HCT116 (cell line): ENCODE data around the gene SNX20. TPM values are rescaled to one million over a fixed set of nuclear protein-coding genes. Genes with fewer than 3 reads are reported as not detected.

ENCODE experiments used
- ATAC-seq: fragments of 200-7000 bp; cut with Tn5 transposase; 2 replicates; pipeline ENCODE4 v1.9.1; 2020; ENCODE audit warnings: mild to moderate bottlenecking, moderate library complexity
- BruUV-seq: library from RNA; stranded (reverse); fragments of 400-500 nt; replicated peaks from 2 replicates; lab custom pipeline; 2021; lab: Mats Ljungman, UMichigan
- CTCF ChIA-PET: fragments of 300-600 bp; sonication (Branson Sonifier 250); formaldehyde crosslinking; loops from one replicate; lab custom pipeline; 2021; ENCODE audit warnings: antibody characterized with exemption; lab: Charles Lee
- POLR2A ChIA-PET: fragments of 300-600, 350-600 bp; sonication (Branson Sonifier 250); formaldehyde crosslinking; loops from one replicate; lab custom pipeline; 2021; ENCODE audit warnings: antibody characterized with exemption; lab: Charles Lee
- RAD21 ChIA-PET, 2 experiments: fragments of 300-600 bp; sonication (Branson Sonifier 250); formaldehyde crosslinking; loops; one replicate each; lab custom pipeline; 2023; ENCODE audit warnings: low total read pairs in 2 of 2; ENCODE audit not compliant: uncharacterized antibody in 2 of 2, unreplicated experiment in 2 of 2, low non-redundant PET in 1 of 2; lab: Charles Lee
- DNase-seq: peaks from one replicate; pipeline ENCODE4 v3.0.0-alpha.2; 2010; ENCODE audit warnings: low read depth, low spot score
- H2AFZ ChIP-seq: fragments of 200-600 bp; shearing (Covaris generic), sonication (generic); 2 replicates; pipeline ENCODE4 v1.6.1; 2017; ENCODE audit warnings: low read depth, mixed run types, mixed read lengths, antibody characterized with exemption, low read length; ENCODE audit not compliant: poor library complexity, severe bottlenecking
- H3K27ac ChIP-seq: 2 replicates; pipeline ENCODE4 v1.5.1; 2012; ENCODE audit warnings: low read depth, low read length
- H3K27me3 ChIP-seq: fragments of 200-600 bp; sonication (generic); 2 replicates; pipeline ENCODE4 v1.6.1; 2016; ENCODE audit warnings: mixed run types, low read length, mixed read lengths; ENCODE audit not compliant: insufficient read depth
- H3K36me3 ChIP-seq, 2 experiments: fragments of 200-500 bp in 1 of 2; fragments of 200-600 bp in 1 of 2; sonication (Bioruptor generic) in 1 of 2; sonication (generic) in 1 of 2; 2 replicates each; pipeline versions ENCODE4 v1.5.1 to v1.6.1; 2014 to 2016; ENCODE audit warnings: low read length in 2 of 2, inconsistent platforms in 1 of 2, mixed read lengths in 1 of 2, mixed run types in 1 of 2; ENCODE audit not compliant: insufficient read depth in 2 of 2, control insufficient read depth in 1 of 2
- H3K4me1 ChIP-seq, 2 experiments: fragments of 200-600 bp in 1 of 2; sonication (generic) in 1 of 2; 2 replicates each; pipeline versions ENCODE4 v1.5.1 to v1.6.1; 2012 to 2017; ENCODE audit warnings: low read length in 2 of 2, inconsistent platforms in 1 of 2, mild to moderate bottlenecking in 1 of 2, mixed read lengths in 1 of 2, mixed run types in 1 of 2, moderate library complexity in 1 of 2; ENCODE audit not compliant: insufficient read depth in 2 of 2, control insufficient read depth in 1 of 2
- H3K4me2 ChIP-seq: fragments of 200-600 bp; sonication (generic); 2 replicates; pipeline ENCODE4 v1.6.1; 2017; ENCODE audit warnings: mixed run types, low read length, mixed read lengths
- H3K4me3 ChIP-seq, 2 experiments: fragments of 200-600 bp in 1 of 2; sonication (generic) in 1 of 2; replicated peaks in 1 of 2; 2 replicates each; pipeline ENCODE4 v1.5.1; 2011 to 2016; ENCODE audit warnings: low read length in 2 of 2, control low read depth in 1 of 2, low read depth in 1 of 2, mild to moderate bottlenecking in 1 of 2, mixed read lengths in 1 of 2, mixed run types in 1 of 2
- H3K79me2 ChIP-seq: fragments of 200-600 bp; sonication (generic); 2 replicates; pipeline ENCODE4 v1.6.1; 2017; ENCODE audit warnings: mild to moderate bottlenecking, mixed run types, low read length, moderate library complexity, mixed read lengths; ENCODE audit not compliant: insufficient read depth
- H3K9ac ChIP-seq: fragments of 200-600 bp; sonication (generic); 2 replicates; pipeline ENCODE4 v1.6.1; 2016; ENCODE audit warnings: low read length, mixed read lengths
- H3K9me2 ChIP-seq: fragments of 200-600 bp; sonication (generic), shearing (Covaris generic); 2 replicates; pipeline ENCODE4 v1.6.1; 2017; ENCODE audit warnings: mixed run types, mild to moderate bottlenecking, moderate library complexity; ENCODE audit not compliant: insufficient read depth
- H3K9me3 ChIP-seq, 2 experiments: fragments of 200-500 bp in 1 of 2; fragments of 200-600 bp in 1 of 2; sonication (Bioruptor generic) in 1 of 2; sonication (generic) in 1 of 2; 2 replicates each; pipeline ENCODE4 v1.6.1; 2014 to 2017; ENCODE audit warnings: low read length in 2 of 2, mixed read lengths in 2 of 2, inconsistent platforms in 1 of 2, low read depth in 1 of 2, mild to moderate bottlenecking in 1 of 2, mixed run types in 1 of 2, moderate library complexity in 1 of 2; ENCODE audit not compliant: control insufficient read depth in 1 of 2, insufficient read depth in 1 of 2
- H4K20me1 ChIP-seq: fragments of 200-600 bp; sonication (generic), shearing (Covaris generic); 2 replicates; pipeline ENCODE4 v1.6.1; 2017; ENCODE audit warnings: mixed run types, mild to moderate bottlenecking, moderate library complexity; ENCODE audit not compliant: insufficient read depth
- ATF3 ChIP-seq: IDR thresholded peaks from 2 replicates; pipeline ENCODE4 v1.6.1; 2012
- CBX3 ChIP-seq: IDR thresholded peaks from 2 replicates; pipeline ENCODE4 v1.6.1; 2012; ENCODE audit warnings: low read depth
- CTCF ChIP-seq, 3 experiments: fragments of 200-600 bp in 1 of 3; sonication (generic) in 1 of 3; IDR thresholded peaks in 2 of 3; conservative IDR thresholded peaks in 1 of 3; 2 replicates each; pipeline ENCODE4 v1.5.1; 2012 to 2017; ENCODE audit warnings: low read depth in 2 of 3, low read length in 2 of 3, antibody characterized with exemption in 1 of 3, borderline replicate concordance in 1 of 3, control low read depth in 1 of 3, mild to moderate bottlenecking in 1 of 3, mixed read lengths in 1 of 3, mixed run types in 1 of 3, moderate library complexity in 1 of 3; ENCODE audit not compliant: insufficient read depth in 1 of 3
- EGR1 ChIP-seq: IDR thresholded peaks from 2 replicates; pipeline ENCODE4 v1.6.1; 2012; ENCODE audit warnings: low read depth
- ELF1 ChIP-seq: IDR thresholded peaks from 2 replicates; pipeline ENCODE4 v1.6.1; 2012; ENCODE audit warnings: low read depth, borderline replicate concordance
- EZH2 ChIP-seq: fragments of 200-600 bp; sonication (generic); IDR thresholded peaks from 2 replicates; pipeline ENCODE4 v1.6.1; 2017; ENCODE audit warnings: antibody characterized with exemption, mixed run types
- EZH2phosphoT487 ChIP-seq: fragments of 200-600 bp; IDR thresholded peaks from 2 replicates; pipeline ENCODE4 v1.6.1; 2018; ENCODE audit warnings: antibody characterized with exemption, borderline replicate concordance
- FOSL1 ChIP-seq: IDR thresholded peaks from 2 replicates; pipeline ENCODE4 v1.6.1; 2012; ENCODE audit warnings: low read depth
- JUND ChIP-seq: IDR thresholded peaks from 2 replicates; pipeline ENCODE4 v1.6.1; 2012
- POLR2A ChIP-seq: IDR thresholded peaks from 2 replicates; pipeline ENCODE4 v1.7.0; 2011; ENCODE audit warnings: borderline replicate concordance; ENCODE audit not compliant: insufficient read depth, insufficient read length; ENCODE audit errors: extremely low read depth
- RAD21 ChIP-seq: IDR thresholded peaks from 2 replicates; pipeline ENCODE4 v1.6.1; 2012; ENCODE audit warnings: low read depth, mild to moderate bottlenecking
- REST ChIP-seq: IDR thresholded peaks from 2 replicates; pipeline ENCODE4 v1.6.1; 2012; ENCODE audit warnings: low read depth
- SIN3A ChIP-seq: IDR thresholded peaks from 2 replicates; pipeline ENCODE4 v1.6.1; 2012; ENCODE audit warnings: low read depth
- SP1 ChIP-seq: IDR thresholded peaks from 2 replicates; pipeline ENCODE4 v1.6.1; 2012; ENCODE audit warnings: low read depth
- TCF7L2 ChIP-seq: IDR thresholded peaks from 2 replicates; pipeline ENCODE4 v1.7.0; 2011; ENCODE audit warnings: borderline replicate concordance, inconsistent platforms; ENCODE audit not compliant: insufficient read depth, insufficient read length; ENCODE audit errors: extremely low read depth
- YY1 ChIP-seq: IDR thresholded peaks from 2 replicates; pipeline ENCODE4 v1.6.1; 2011; ENCODE audit warnings: low read length, low read depth, moderate library complexity, mild to moderate bottlenecking; ENCODE audit not compliant: insufficient replicate concordance; ENCODE audit errors: extremely low read depth
- ZBTB33 ChIP-seq: IDR thresholded peaks from 2 replicates; pipeline ENCODE4 v1.6.1; 2011; ENCODE audit warnings: mild to moderate bottlenecking, low read length, moderate library complexity; ENCODE audit not compliant: insufficient replicate concordance; ENCODE audit errors: extremely low read depth
- ZFX ChIP-seq: fragments of 450-650 bp; IDR thresholded peaks from 2 replicates; pipeline ENCODE4 v1.6.1; 2017
- ZNF274 ChIP-seq: fragments of 200-500 bp; sonication (Bioruptor generic); IDR thresholded peaks from 2 replicates; pipeline ENCODE4 v1.6.1; 2014; ENCODE audit warnings: mild to moderate bottlenecking, low read depth, low read length, inconsistent platforms
- intact Hi-C: fragments of 100-400 bp; cut with micrococcal nuclease; formaldehyde crosslinking; loops from 2 replicates; pipeline ENCODE4 v1.10.0; 2022
- total RNA-seq: library from RNA; stranded (reverse); gene quantifications from one replicate; pipeline ENCODE4 v1.2.1, GENCODE V29; 2021; ENCODE audit not compliant: unreplicated experiment

Gene SNX20
- total RNA-seq, 1 experiment from 2014 or later, result 0.07 TPM

GRCh38 chr16:50705436-50706110 is 24.5 kb upstream of the SNX20 start:
- no peak overlapping the region for H3K4me2 ChIP-seq
- H2AFZ ChIP-seq, result no peak overlapping the region
- no peaks in the 10 kb centered on the region for H3K9me2 ChIP-seq
- no peaks in the 10 kb centered on the region for H3K79me2 ChIP-seq
- no peak overlapping the region for H3K27ac ChIP-seq
- DNase-seq (no peak), ATAC-seq (no peak)
- H3K27me3 ChIP-seq, result no peaks in the 10 kb centered on the region
- H3K4me3 ChIP-seq, result no peak overlapping the region
- H4K20me1 ChIP-seq, result no peaks in the 10 kb centered on the region
- intact Hi-C loops, result no loop called here
- no peaks in the 10 kb centered on the region for H3K36me3 ChIP-seq
- ChIA-PET CTCF (no interaction called here), RAD21 (no interaction called here), POLR2A (no interaction called here)
- H3K9ac ChIP-seq, result no peak overlapping the region
- H3K4me1 ChIP-seq, result no peaks in the 10 kb centered on the region
- peaks cover 8 to 19% of the 10 kb centered on the region in 2 experiments; a peak in 2 of 4 replicates for H3K9me3 ChIP-seq
- BruUV-seq, result no TSS peak
- no peak for TF ChIP-seq YY1
- no peak for TF ChIP-seq SIN3A
- TF ChIP-seq SP1, result no peak
- no peak for TF ChIP-seq POLR2A
- TF ChIP-seq EZH2, result no peak
- TF ChIP-seq REST, result no peak
- TF ChIP-seq ATF3, result no peak
- no peak for TF ChIP-seq ZBTB33
- TF ChIP-seq CBX3, result no peak
- TF ChIP-seq TCF7L2, result no peak
- no peak for TF ChIP-seq JUND
- no peak for TF ChIP-seq RAD21
- TF ChIP-seq ELF1, result no peak
- TF ChIP-seq EZH2phosphoT487, result no peak
- no peak for TF ChIP-seq ZNF274
- no peak for TF ChIP-seq CTCF (IDR thresholded peaks at IDR 0.05 in 2 of 3, conservative IDR thresholded peaks at IDR 0.05 in 1 of 3; ENCODE audit: borderline replicate concordance in 1 of 3, insufficient read depth in 1 of 3, low read depth in 2 of 3, low read length in 2 of 3)
- no peak for TF ChIP-seq FOSL1
- no peak for TF ChIP-seq ZFX
- TF ChIP-seq EGR1, result no peak
